HG03064 (cell line): ENCODE data around the gene SPG7.
"Not testable (repeated sequence)": the region's sequence is repeated elsewhere in the genome, so short reads cannot be mapped to it uniquely, and the experiment has no call there.

Experiments used
- ATAC-seq: cut with Tn5 transposase; IDR thresholded peaks from one replicate; pipeline ENCODE4 v1.9.1; 2021; ENCODE audit warnings: low read depth; ENCODE audit not compliant: unreplicated experiment

The SPG7 gene

DNA sequence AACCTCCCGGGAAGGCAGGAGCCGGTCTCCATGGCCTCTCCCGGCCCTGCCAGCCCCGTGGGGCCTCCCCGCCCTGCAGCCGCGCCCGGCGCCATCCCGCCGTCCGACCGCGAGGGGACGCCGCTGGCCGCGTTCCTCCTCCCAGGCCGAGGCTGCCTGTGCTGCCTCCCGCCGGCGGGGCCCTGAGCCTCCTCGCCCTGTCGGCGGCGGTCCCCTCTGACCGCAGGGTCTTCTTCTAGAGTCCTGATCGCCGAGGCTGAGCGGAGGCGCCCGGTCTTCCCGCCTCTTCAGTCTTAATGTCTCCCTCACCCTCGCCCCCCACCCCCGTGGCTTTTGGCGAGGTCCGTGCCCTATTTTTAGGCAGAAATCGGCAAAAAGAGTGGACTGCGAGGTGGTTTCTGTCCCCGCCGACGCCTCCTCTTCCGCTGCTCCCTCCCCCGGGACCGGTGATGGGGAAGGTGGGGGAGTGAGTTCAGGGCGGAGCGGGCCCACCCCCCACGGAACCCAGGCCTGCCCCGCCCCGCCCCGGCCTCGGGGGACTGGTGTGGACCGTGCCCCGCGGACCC lies 66.6 kb downstream of the SPG7 start:
- ATAC-seq, result no peak

- ATAC-seq, result no peak
Measured at GRCh38 chr16:89575247-89576152, 67.3 kb downstream of the SPG7 start, which contains the start of gene CPNE7. Gene CPNE7, plus strand, starts transcription at chr16:89575758. Its CDS starts 140 bp downstream, at chr16:89575898.

GRCh38 chr16:89576153-89577054 lies 68.2 kb downstream of the SPG7 start:
- ATAC-seq, result no peak

DNA sequence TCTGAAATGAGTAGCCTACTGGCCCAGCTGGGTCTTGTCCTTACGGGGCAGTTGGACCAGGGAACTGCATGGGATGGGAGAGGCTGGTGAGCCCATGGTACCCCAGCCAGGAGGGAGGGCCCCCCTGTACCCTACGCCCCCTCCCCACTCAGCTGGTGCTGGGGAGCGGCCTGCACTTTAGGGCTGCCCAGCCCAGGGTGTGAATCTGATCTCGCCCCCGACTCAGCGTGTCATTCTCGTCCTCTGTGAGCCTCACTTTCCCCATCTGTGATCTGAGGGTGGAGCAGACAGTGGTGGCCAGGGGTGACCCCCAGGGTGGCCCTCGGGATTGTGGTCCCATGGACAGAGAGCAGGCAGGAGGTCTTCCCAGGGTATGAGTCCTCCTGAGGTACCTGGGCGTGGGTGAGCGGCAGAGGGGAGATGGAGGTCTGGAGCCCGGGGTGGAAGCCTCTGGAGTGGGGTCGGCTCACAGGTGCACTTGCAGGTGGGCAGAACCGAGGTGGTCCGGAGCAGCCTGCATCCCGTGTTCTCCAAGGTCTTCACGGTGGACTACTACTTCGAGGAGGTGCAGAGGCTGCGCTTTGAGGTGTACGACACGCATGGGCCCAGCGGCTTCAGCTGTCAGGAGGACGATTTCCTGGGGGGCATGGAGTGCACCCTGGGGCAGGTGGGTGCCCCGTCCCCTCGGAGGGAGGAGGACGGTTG lies 69.0 kb downstream of the SPG7 start:
- ATAC-seq, result no peak

- no peak for ATAC-seq
Measured at GRCh38 chr16:89579351-89579750, 71.1 kb downstream of the SPG7 start.

DNA sequence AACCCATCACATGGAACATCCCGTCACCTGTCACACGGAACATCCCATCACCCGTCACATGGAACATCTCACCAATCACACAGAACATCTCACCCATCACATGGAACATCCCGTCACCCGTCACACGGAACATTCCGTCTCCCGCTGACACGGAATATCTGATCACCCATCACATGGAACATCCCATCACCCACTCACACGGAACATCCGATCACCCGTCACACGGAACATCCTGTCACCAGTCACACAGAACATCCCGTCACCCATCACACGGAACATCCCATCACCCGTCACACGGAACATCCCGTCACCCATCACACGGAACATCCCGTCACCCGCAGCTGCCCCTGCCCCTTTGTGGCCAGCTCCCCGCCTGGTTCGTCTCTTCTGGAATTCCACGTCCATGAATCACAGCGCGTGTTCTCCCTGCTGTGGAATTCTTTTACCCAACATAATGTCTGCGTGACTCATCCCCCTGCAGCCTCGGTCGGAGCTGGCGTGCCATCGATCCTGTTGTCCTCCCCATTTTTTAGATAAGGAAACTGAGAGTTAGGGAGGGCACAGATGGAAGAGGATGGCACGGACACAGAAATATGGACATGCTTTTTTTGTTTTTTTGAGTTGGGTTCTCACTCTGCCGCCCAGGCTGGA lies 73.0 kb downstream of the SPG7 start:
- no peak for ATAC-seq

GRCh38 chr16:89581861-89582563 lies 73.8 kb downstream of the SPG7 start:
- no peak for ATAC-seq

DNA sequence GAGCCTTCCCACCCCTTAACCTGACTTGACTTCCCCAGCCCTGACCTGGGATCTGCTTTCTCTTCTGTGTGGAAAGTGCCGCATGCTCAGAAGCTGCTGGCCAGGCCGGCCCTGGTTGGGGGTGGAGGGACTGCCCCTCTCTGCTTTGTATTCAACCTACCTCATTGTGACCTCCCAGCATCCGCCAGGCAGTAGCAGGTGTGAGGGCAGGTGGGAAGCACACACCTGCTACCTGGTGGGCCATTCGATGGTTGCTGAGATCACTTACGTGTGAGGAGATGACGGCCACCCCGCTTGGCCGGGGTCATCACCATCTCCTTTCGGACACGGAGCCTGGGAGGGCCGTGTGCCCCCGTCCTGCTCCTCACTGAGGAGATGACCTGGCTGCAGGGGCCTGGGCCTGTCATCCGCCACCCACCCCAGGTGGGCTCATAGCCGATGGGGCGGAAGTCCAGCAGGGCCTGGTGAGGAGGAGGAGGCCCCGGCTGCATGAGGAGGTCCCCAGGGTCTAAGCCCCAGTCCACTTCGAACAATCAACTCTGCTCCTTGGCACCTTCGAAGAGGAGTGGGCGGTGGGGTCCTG lies 74.5 kb downstream of the SPG7 start:
- no peak for ATAC-seq

DNA sequence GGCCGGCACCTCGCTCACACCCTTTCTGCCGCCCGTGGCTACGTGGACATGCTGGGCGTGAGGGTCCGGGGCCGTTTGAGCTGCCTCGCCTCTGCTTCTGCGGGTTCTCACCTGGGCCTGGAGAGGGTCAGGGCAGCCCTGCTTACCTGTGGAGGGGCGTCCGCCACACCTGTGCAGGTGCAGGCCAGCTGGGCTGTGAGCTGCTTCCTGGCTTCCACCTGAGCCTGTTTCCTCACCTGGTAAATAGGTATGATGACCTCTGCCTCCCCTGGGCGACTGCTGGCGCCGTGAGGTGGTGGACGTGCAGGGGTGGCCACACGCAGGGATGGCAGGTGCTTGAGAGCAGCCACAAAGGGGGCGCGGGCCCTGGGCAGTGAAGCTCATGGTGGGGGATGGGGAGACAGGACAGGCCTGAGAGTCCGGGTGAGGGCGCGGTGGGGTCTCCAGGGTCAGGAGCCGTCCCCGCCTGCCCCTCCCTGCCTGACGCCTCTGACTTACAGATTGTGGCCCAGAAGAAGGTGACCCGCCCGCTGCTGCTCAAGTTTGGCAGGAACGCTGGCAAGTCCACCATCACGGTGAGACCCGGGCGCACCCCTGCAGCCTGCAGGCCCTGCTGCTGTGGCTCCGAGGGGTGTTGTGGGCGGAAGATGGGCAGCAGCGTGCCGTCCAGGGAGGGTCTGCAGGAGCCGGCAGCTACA lies 75.1 kb downstream of the SPG7 start:
- ATAC-seq, result no peak

DNA sequence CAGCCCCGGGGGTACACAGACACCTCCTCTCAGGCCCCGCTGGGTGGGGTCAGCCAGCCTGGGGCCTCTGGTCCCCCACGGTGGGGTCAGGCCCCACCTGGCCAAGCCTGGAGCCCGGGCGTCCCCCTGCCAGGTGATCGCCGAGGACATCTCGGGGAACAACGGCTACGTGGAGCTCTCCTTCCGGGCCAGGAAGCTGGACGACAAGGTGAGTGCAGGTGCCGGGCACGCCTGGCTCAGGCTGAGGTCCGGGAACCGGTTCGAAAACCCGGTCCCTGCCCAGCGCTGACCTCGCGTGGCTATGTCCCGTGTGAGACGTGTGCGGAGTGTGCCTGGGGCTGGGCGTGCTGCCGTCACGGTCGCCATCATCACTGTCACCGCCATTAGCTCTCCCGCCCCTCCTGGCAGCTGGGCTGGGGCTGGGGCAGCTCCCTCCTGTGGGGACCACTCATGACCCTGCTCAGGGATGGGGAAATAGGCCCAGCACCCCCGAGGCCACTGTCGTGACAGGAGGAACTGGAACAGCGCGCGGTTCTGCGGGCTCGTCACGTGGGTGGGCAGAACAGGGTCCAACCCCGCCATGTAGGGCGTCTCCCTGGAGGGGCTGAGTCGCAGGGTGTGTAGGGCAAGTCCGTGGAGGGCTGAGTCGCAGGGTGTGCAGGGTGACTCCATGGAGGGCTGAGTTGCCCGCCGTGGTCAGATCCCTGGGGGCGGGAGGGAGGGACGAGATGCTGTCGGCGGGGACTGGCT lies 75.9 kb downstream of the SPG7 start:
- no peak for ATAC-seq

DNA sequence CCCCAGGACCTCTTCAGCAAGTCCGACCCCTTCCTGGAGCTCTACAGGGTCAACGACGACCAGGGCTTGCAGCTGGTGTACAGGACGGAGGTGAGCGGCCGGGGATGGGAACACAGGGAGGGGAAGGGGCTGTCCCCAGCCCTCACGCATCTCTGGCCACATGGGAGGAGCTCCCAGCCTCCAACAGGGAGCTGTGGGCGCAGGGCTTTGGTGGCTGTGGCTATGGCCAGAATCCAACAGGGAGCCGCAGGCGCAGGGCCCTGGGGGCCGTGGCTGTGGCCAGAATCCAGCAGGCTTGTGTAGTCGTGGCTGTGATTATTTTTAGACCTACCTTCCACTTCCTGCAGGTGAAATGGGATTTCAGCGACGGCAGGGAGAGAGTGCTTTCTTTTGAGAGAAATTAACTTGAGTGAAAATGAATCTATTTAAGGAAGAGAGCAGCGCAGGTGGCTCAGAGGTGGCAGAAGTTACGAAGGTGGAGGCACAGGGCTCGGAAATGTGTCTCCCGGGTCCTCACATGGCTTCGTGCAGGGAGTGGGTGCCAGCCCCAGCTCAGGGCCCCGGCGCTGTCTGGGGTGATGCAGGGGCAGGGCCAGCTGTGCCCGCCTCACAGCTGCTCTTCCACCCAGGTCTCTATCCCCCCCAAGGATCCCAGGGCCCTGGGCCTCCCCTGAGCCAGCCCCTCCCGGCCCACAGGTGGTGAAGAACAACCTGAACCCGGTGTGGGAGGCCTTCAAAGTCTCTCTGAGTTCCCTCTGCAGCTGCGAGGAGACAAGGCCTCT lies 76.8 kb downstream of the SPG7 start:
- ATAC-seq, result no peak

- no peak for ATAC-seq
Measured at GRCh38 chr16:89586218-89586617, 78.0 kb downstream of the SPG7 start.

- no peak for ATAC-seq
Measured at GRCh38 chr16:89586853-89587252, 78.7 kb downstream of the SPG7 start.

GRCh38 chr16:89587676-89588075 lies 79.5 kb downstream of the SPG7 start:
- ATAC-seq, result not testable (repeated sequence)

DNA sequence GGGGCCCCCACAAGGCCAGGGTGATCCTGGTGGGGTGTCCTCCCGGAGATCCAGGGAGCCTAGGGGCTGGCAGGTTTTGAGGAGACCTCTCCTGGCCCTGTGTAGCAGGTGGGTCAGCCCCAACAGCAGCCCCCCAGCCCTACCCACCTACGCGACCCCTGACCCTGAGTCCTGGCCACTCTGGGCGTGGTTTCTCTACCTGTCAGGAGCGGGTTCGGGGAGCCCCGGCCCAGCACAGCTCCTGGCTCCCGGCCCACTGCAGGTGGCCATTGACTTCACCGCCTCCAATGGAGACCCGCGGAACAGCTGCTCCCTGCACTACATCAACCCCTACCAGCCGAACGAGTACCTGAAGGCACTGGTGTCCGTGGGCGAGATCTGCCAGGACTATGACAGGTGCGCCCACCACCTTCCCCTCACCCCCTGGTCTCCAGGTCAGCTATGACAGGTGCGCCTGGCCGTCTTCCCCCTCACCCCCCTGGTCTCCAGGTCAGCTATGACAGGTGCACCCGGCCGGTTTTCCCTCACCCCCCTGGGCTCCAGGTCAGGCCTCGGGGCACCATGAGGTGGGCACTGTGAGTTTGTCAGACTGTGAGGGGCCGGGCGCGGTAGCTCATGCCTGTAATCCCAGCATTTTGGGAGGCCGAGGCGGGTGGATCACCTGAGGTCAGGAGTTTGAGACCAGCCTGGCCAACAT lies 80.4 kb downstream of the SPG7 start:
- ATAC-seq, result no peak

DNA sequence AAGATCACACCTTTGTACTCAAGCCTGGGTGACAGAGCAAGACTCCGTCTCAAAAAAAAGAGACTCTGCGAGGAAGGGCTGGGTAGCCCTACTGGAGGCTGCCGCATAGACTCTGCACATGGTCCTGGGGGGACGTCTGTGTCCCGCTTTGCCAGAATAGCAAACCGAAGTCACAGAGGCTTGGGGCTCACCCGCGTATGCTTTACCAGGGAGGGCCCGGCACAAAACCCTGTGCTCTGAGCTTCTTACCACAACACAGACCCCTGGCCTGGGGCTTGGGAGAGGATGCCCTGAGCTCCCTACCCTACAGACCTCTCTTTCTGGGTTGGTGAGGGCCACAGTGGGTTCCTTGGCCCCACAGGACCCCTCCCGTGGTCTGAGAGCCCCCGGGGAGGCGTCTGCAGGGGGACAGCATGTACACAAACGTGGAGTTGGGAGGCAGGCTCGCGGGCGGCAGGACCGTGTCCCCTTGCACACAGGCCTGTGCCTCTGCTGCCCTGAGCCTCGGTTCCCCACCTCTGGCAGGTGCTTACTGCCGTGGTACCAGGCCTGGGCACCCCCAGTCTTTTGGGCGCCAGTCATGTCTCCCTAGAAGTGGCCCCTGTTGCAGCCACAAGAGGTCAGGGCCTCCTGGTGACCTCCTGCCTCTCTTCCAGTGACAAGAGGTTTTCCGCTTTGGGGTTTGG lies 81.2 kb downstream of the SPG7 start:
- no peak for ATAC-seq
